Measurements from ENCODE around the gene NAA25.
A peak's percentile ranks its signal among the peaks of the same experiment; 100 is the strongest.

Gene NAA25

GRCh38 chr12:112108202-112109079 lies at the start of gene NAA25:
Gene NAA25, minus strand, starts transcription at chr12:112108783. Its CDS starts 10 bp downstream, at chr12:112108773.
- H3K4me3 ChIP-seq (ENCODE audit: low read length in 2 of 2): peak within 1 kb of the TSS; percentile 92 to 100
- H3K9me3 ChIP-seq (ENCODE audit: control insufficient read depth in 2 of 2, low read length in 2 of 2): no peaks in the 10 kb centered on the region
- peak within 1 kb of the TSS; percentile 90 to 96 for H3K27ac ChIP-seq (ENCODE audit: low read depth in 2 of 2, low read length in 2 of 2)
- no peaks in the 10 kb centered on the region for H3K27me3 ChIP-seq (ENCODE audit: control insufficient read depth in 2 of 2, insufficient read depth in 2 of 2, low read length in 2 of 2)
- H3K36me3 ChIP-seq (ENCODE audit: control insufficient read depth in 2 of 2, insufficient read depth in 2 of 2, low read length in 2 of 2): peaks cover 0 to 2% of the 10 kb centered on the region in 2 donors
- peak within 1 kb of the TSS; percentile 87 to 99 for H3K9ac ChIP-seq (ENCODE audit: low read depth in 1 of 2, low read length in 2 of 2)
- H3K4me1 ChIP-seq (ENCODE audit: control insufficient read depth in 2 of 2, insufficient read depth in 2 of 2, low read length in 2 of 2): peaks cover 7 to 8% of the 10 kb centered on the region in 2 donors

DNA sequence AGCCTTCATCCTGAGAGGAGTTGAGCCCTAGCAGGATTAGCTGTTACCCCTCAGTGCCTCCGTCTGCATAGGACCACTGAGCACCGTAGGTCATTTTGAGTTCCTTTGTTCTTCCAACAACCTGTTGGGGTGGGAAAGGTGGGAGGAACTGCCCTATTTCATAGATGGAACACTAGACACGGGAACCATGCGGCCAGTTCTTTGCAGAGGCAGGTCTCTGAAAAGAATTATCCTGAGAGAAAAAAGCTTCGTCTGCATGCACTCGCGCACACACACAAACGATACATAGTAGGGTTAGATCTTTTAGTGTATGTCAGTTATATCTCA lies 45.3 kb upstream of the NAA25 start:
- no peak overlapping the region for H3K4me3 ChIP-seq (ENCODE audit: low read length in 2 of 2)
- no peaks in the 10 kb centered on the region for H3K4me1 ChIP-seq (ENCODE audit: control insufficient read depth in 2 of 2, insufficient read depth in 2 of 2, low read length in 2 of 2)
- peaks cover 47 to 54% of the 10 kb centered on the region in 2 donors for H3K36me3 ChIP-seq (ENCODE audit: control insufficient read depth in 2 of 2, insufficient read depth in 2 of 2, low read length in 2 of 2)
- H3K9me3 ChIP-seq (ENCODE audit: control insufficient read depth in 2 of 2, low read length in 2 of 2): no peaks in the 10 kb centered on the region
- no peaks in the 10 kb centered on the region for H3K27me3 ChIP-seq (ENCODE audit: control insufficient read depth in 2 of 2, insufficient read depth in 2 of 2, low read length in 2 of 2)
- H3K9ac ChIP-seq (ENCODE audit: low read depth in 1 of 2, low read length in 2 of 2): no peak overlapping the region
- H3K27ac ChIP-seq (ENCODE audit: low read depth in 2 of 2, low read length in 2 of 2): no peak overlapping the region

DNA sequence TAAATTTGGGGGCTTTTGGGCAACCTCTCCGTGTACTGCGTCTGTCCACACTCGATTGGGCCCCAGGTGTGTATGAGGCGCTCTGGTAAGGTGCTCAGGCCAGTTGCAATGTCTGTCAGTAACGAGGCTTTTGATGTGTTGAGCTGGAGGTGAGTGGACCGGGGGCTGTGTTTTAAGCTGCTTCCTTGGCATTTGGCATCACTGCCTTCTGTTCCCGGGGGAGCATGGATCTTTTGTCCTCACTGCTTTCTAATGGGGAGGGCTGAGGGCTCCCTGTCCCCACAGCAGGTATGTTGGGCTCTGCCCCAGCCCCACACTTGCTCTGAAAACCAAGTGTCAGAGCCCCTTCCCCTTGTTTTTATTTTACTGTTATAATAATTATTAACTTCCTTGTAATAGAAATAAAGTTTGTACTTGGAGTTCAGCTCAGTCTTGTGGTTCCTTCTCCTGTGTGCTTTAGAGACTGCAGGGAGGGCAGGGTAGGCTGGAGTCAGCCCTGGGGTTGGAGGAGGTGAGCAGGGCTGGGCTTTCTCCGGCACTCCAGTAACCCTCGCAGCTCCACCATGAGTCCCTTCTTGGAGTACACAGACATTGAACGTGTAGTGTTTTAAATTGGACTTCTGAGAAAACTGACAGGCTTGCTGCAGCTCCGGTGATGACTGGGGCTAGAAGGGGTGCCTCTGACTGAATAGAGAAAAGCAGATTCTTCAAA lies 44.8 kb upstream of the NAA25 start:
- H3K36me3 ChIP-seq (ENCODE audit: control insufficient read depth in 2 of 2, insufficient read depth in 2 of 2, low read length in 2 of 2): peaks cover 49 to 58% of the 10 kb centered on the region in 2 donors
- H3K9me3 ChIP-seq (ENCODE audit: control insufficient read depth in 2 of 2, low read length in 2 of 2): no peaks in the 10 kb centered on the region
- H3K4me1 ChIP-seq (ENCODE audit: control insufficient read depth in 2 of 2, insufficient read depth in 2 of 2, low read length in 2 of 2): no peaks in the 10 kb centered on the region
- no peak overlapping the region for H3K4me3 ChIP-seq (ENCODE audit: low read length in 2 of 2)
- H3K9ac ChIP-seq (ENCODE audit: low read depth in 1 of 2, low read length in 2 of 2): no peak overlapping the region
- H3K27ac ChIP-seq (ENCODE audit: low read depth in 2 of 2, low read length in 2 of 2): no peak overlapping the region
- H3K27me3 ChIP-seq (ENCODE audit: control insufficient read depth in 2 of 2, insufficient read depth in 2 of 2, low read length in 2 of 2): no peaks in the 10 kb centered on the region

DNA sequence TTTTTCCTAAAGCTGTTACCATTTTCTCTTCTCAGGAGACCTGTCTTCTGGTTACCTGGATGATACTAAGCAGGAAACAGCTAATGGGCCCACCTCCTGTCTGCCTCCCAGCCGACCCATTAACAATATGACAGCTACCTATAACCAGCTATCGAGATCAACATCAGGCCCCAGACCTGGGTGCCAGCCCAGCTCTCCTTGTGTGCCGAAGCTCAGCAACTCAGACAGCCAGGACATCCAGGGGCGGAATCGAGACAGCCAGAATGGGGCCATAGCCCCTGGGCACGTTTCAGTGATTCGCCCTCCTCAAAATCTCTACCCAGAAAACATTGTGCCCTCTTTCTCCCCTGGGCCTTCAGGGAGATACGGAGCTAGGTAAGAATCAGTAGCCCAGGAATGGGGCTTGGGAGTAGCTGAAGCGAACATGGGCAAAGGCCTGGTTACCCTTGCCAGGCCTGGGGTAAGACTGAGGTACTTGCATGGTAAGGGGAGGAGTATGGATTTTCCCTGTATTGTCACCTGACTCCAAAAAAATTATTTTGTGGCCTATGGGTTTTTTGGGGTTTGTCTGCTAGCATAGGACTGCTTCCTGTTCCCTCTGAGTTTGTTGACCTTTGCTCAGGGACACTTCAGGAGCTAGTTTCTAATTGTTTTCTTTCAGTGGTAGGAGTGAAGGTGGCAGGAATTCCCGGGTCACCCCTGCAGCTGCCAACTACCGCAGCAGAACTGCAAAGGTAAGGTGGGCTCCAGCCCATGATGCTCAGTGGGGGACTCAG lies 43.4 kb upstream of the NAA25 start:
- Histone ChIP-seq H3K36me3 (ENCODE audit: control insufficient read depth in 2 of 2, insufficient read depth in 2 of 2, low read length in 2 of 2) (peaks cover 53 to 62% of the 10 kb centered on the region in 2 donors), H3K9ac (ENCODE audit: low read depth in 1 of 2, low read length in 2 of 2) (no peak overlapping the region), H3K4me3 (ENCODE audit: low read length in 2 of 2) (no peak overlapping the region), H3K9me3 (ENCODE audit: control insufficient read depth in 2 of 2, low read length in 2 of 2) (no peaks in the 10 kb centered on the region), H3K27ac (ENCODE audit: low read depth in 2 of 2, low read length in 2 of 2) (no peak overlapping the region), H3K4me1 (ENCODE audit: control insufficient read depth in 2 of 2, insufficient read depth in 2 of 2, low read length in 2 of 2) (no peaks in the 10 kb centered on the region), H3K27me3 (ENCODE audit: control insufficient read depth in 2 of 2, insufficient read depth in 2 of 2, low read length in 2 of 2) (no peaks in the 10 kb centered on the region)

GRCh38 chr12:112149596-112149995 lies 41.0 kb upstream of the NAA25 start:
- Histone ChIP-seq H3K27ac (ENCODE audit: low read depth in 2 of 2, low read length in 2 of 2) (no peak overlapping the region), H3K36me3 (ENCODE audit: control insufficient read depth in 2 of 2, insufficient read depth in 2 of 2, low read length in 2 of 2) (peaks cover 72 to 80% of the 10 kb centered on the region in 2 donors), H3K9ac (ENCODE audit: low read depth in 1 of 2, low read length in 2 of 2) (no peak overlapping the region), H3K4me1 (ENCODE audit: control insufficient read depth in 2 of 2, insufficient read depth in 2 of 2, low read length in 2 of 2) (no peaks in the 10 kb centered on the region), H3K4me3 (ENCODE audit: low read length in 2 of 2) (no peak overlapping the region), H3K27me3 (ENCODE audit: control insufficient read depth in 2 of 2, insufficient read depth in 2 of 2, low read length in 2 of 2) (no peaks in the 10 kb centered on the region), H3K9me3 (ENCODE audit: control insufficient read depth in 2 of 2, low read length in 2 of 2) (no peaks in the 10 kb centered on the region)

- Histone ChIP-seq H3K27me3 (ENCODE audit: control insufficient read depth in 2 of 2, insufficient read depth in 2 of 2, low read length in 2 of 2) (no peaks in the 10 kb centered on the region), H3K27ac (ENCODE audit: low read depth in 2 of 2, low read length in 2 of 2) (no peak overlapping the region), H3K9ac (ENCODE audit: low read depth in 1 of 2, low read length in 2 of 2) (no peak overlapping the region), H3K4me1 (ENCODE audit: control insufficient read depth in 2 of 2, insufficient read depth in 2 of 2, low read length in 2 of 2) (no peaks in the 10 kb centered on the region), H3K4me3 (ENCODE audit: low read length in 2 of 2) (no peak overlapping the region), H3K36me3 (ENCODE audit: control insufficient read depth in 2 of 2, insufficient read depth in 2 of 2, low read length in 2 of 2) (peaks cover 72 to 78% of the 10 kb centered on the region in 2 donors), H3K9me3 (ENCODE audit: control insufficient read depth in 2 of 2, low read length in 2 of 2) (no peaks in the 10 kb centered on the region)
Measured at GRCh38 chr12:112148031-112148513, 39.5 kb upstream of the NAA25 start.

DNA sequence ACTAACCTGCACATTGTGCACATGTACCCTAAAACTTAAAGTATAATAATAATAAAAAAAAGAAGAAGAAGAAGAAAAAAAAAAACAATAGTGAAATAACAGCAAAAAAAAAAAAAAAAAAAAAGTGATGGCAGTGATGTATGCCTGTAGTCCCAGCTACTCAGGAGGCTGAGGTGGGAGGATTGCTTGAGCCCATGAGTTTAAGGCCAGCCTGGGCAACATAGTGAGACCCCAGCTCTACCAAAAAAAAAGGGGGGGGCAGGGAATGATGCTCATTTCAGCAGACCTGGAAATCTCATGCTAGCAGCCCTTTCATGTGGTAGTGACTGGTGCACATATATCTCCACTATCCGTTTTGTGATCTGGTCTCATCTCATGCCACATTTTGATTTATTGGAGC lies 37.5 kb upstream of the NAA25 start:
- no peak overlapping the region for H3K9ac ChIP-seq (ENCODE audit: low read depth in 1 of 2, low read length in 2 of 2)
- H3K4me1 ChIP-seq (ENCODE audit: control insufficient read depth in 2 of 2, insufficient read depth in 2 of 2, low read length in 2 of 2): no peaks in the 10 kb centered on the region
- peaks cover 62 to 72% of the 10 kb centered on the region in 2 donors for H3K36me3 ChIP-seq (ENCODE audit: control insufficient read depth in 2 of 2, insufficient read depth in 2 of 2, low read length in 2 of 2)
- H3K9me3 ChIP-seq (ENCODE audit: control insufficient read depth in 2 of 2, low read length in 2 of 2): no peaks in the 10 kb centered on the region
- H3K4me3 ChIP-seq (ENCODE audit: low read length in 2 of 2): no peak overlapping the region
- H3K27me3 ChIP-seq (ENCODE audit: control insufficient read depth in 2 of 2, insufficient read depth in 2 of 2, low read length in 2 of 2): no peaks in the 10 kb centered on the region
- no peak overlapping the region for H3K27ac ChIP-seq (ENCODE audit: low read depth in 2 of 2, low read length in 2 of 2)

- H3K36me3 ChIP-seq (ENCODE audit: control insufficient read depth in 2 of 2, insufficient read depth in 2 of 2, low read length in 2 of 2): peaks cover 41 to 66% of the 10 kb centered on the region in 2 donors
- H3K27ac ChIP-seq (ENCODE audit: low read depth in 2 of 2, low read length in 2 of 2): no peak overlapping the region
- no peaks in the 10 kb centered on the region for H3K9me3 ChIP-seq (ENCODE audit: control insufficient read depth in 2 of 2, low read length in 2 of 2)
- H3K27me3 ChIP-seq (ENCODE audit: control insufficient read depth in 2 of 2, insufficient read depth in 2 of 2, low read length in 2 of 2): no peaks in the 10 kb centered on the region
- no peak overlapping the region for H3K9ac ChIP-seq (ENCODE audit: low read depth in 1 of 2, low read length in 2 of 2)
- H3K4me3 ChIP-seq (ENCODE audit: low read length in 2 of 2): no peak overlapping the region
- H3K4me1 ChIP-seq (ENCODE audit: control insufficient read depth in 2 of 2, insufficient read depth in 2 of 2, low read length in 2 of 2): no peaks in the 10 kb centered on the region
Measured at GRCh38 chr12:112140728-112141127, 32.1 kb upstream of the NAA25 start.

DNA sequence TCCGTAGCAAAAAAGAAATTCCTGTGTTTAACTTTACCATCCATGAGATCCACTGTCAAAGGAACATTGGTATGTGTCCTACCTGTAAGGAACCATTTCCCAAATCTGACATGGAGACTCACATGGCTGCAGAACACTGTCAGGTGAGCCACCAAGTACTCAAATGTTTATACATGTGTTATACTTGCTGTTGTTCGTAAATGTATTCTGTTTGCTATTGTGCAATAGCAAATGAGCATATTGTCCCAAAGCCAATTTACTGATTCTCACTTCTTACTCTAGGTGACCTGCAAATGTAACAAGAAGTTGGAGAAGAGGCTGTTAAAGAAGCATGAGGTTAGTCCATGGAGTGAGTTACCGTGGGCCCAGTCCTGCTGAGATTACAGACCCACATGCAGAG lies 26.1 kb upstream of the NAA25 start:
- Histone ChIP-seq H3K36me3 (ENCODE audit: control insufficient read depth in 2 of 2, insufficient read depth in 2 of 2, low read length in 2 of 2) (peaks cover 23 to 36% of the 10 kb centered on the region in 2 donors), H3K9me3 (ENCODE audit: control insufficient read depth in 2 of 2, low read length in 2 of 2) (no peaks in the 10 kb centered on the region), H3K9ac (ENCODE audit: low read depth in 1 of 2, low read length in 2 of 2) (no peak overlapping the region), H3K27ac (ENCODE audit: low read depth in 2 of 2, low read length in 2 of 2) (no peak overlapping the region), H3K4me3 (ENCODE audit: low read length in 2 of 2) (no peak overlapping the region), H3K4me1 (ENCODE audit: control insufficient read depth in 2 of 2, insufficient read depth in 2 of 2, low read length in 2 of 2) (peaks cover 3 to 8% of the 10 kb centered on the region in 2 donors), H3K27me3 (ENCODE audit: control insufficient read depth in 2 of 2, insufficient read depth in 2 of 2, low read length in 2 of 2) (no peaks in the 10 kb centered on the region)

Data from mucosa of rectum (tissue), 2 donors.